OCI-LY1 (cell line): ENCODE data around the gene BRCA1.

Experiments used
- CTCF ChIP-seq: fragments of 200-600 bp; sonication (generic), shearing (Covaris generic); IDR thresholded peaks from 2 replicates; pipeline ENCODE4 v1.5.1; 2017; ENCODE audit warnings: mild to moderate bottlenecking, antibody characterized with exemption, low read length, moderate library complexity, mixed read lengths
- EZH2 ChIP-seq: fragments of 200-600 bp; sonication (generic), shearing (Covaris generic); IDR thresholded peaks from 2 replicates; pipeline ENCODE4 v1.8.0; 2017; ENCODE audit warnings: borderline replicate concordance, mixed run types, mild to moderate bottlenecking, antibody characterized with exemption, low read length, moderate library complexity, mixed read lengths

- TF ChIP-seq CTCF (no peak), EZH2 (no peak)
These were observed 45.1 kb upstream of the BRCA1 start for GRCh38 chr17:43170140-43170765.
